Sigmoid colon (tissue), 7 donors: Measurements from ENCODE around the gene TRIP13. TPM values are rescaled to one million over a fixed set of nuclear protein-coding genes. Genes with fewer than 3 reads are reported as not detected.

Experiments
- DNase-seq: peaks from one replicate; pipeline ENCODE4 v3.0.0-alpha.2; 2019
- H3K27ac ChIP-seq, 4 donors: fragments of 200-600 bp; sonication (generic); one replicate each; pipeline ENCODE4 v1.5.1; 2016 to 2019; ENCODE audit warnings: mild to moderate bottlenecking in 1 of 4
- H3K27me3 ChIP-seq, 3 donors: fragments of 200-600 bp; sonication (generic); one replicate each; pipeline ENCODE4 v1.5.1; 2019; ENCODE audit warnings: mild to moderate bottlenecking in 1 of 3
- H3K36me3 ChIP-seq, 4 donors: fragments of 200-600 bp; sonication (generic); one replicate each; pipeline ENCODE4 v1.5.1; 2016 to 2019
- H3K4me1 ChIP-seq, 4 donors: fragments of 200-600 bp; sonication (generic); one replicate each; pipeline ENCODE4 v1.5.1; 2017 to 2019
- H3K4me3 ChIP-seq, 4 donors: fragments of 200-600 bp; sonication (generic); one replicate each; pipeline ENCODE4 v1.5.1; 2017 to 2019; ENCODE audit warnings: mild to moderate bottlenecking in 2 of 4, moderate library complexity in 1 of 4
- H3K9me3 ChIP-seq, 4 donors: fragments of 200-600 bp in 3 of 4; sonication (generic) in 3 of 4; one replicate each; pipeline versions ENCODE4 v1.5.1 to v1.6.1; 2013 to 2019
- CTCF ChIP-seq, 4 experiments: fragments of 450-650 bp in 3 of 4; fragments of 200-600 bp in 1 of 4; IDR thresholded peaks; one replicate each; pipeline ENCODE4 v1.5.1; 2016 to 2019; ENCODE audit warnings: antibody characterized with exemption in 4 of 4, mild to moderate bottlenecking in 3 of 4, moderate library complexity in 2 of 4
- EP300 ChIP-seq, 4 donors: sonication (generic); formaldehyde crosslinking; IDR thresholded peaks; one replicate each; pipeline ENCODE4 v1.6.1; 2017; ENCODE audit warnings: antibody characterized with exemption in 4 of 4
- POLR2A ChIP-seq, 2 donors: fragments of 450-650 bp; IDR thresholded peaks; one replicate each; pipeline ENCODE4 v1.6.1; 2016; ENCODE audit warnings: antibody characterized with exemption in 2 of 2, mild to moderate bottlenecking in 2 of 2, moderate library complexity in 2 of 2
- POLR2AphosphoS5 ChIP-seq, 4 donors: sonication (generic); formaldehyde crosslinking; IDR thresholded peaks; one replicate each; pipeline ENCODE4 v1.6.1; 2017; ENCODE audit warnings: antibody characterized with exemption in 4 of 4
- WGBS, 2 donors: extraction: QIAGEN DNeasy Blood & Tissue Kit; methylation state at CpG; one replicate each; pipeline ENCODE4 v1.1.7; 2013; 5-methylcytosine and 5-hydroxymethylcytosine counted together
- intact Hi-C: fragments of 100-400 bp; cut with DNase I; formaldehyde crosslinking; loops from one replicate; pipeline ENCODE4 v1.15.1; 2023
- polyA plus RNA-seq, 3 donors: library from polyadenylated mRNA; stranded (reverse); fragments of 200-250 nt; gene quantifications; one replicate each; pipeline ENCODE4 v1.2.3, GENCODE V29; 2013
- total RNA-seq, 4 donors: library from RNA; depleted of rRNA; stranded (reverse); fragments of >200 nt; gene quantifications; one replicate each; pipeline ENCODE4 v1.1.0, GENCODE V29; 2016
- donor health status: healthy with polysubstance abuse.
- donor health status: Bipolar disorder and iron deficiency.
- donor health status: healthy.

Gene TRIP13
- total and polyA plus RNA-seq, 7 donors = 0.16 to 7.7 (median 1.0) TPM; not detected in 1

GRCh38 chr5:854966-855743 is 37.5 kb upstream of the TRIP13 start:
- Histone ChIP-seq H3K4me1 (peaks cover 0 to under 1% (median 0%) of the 10 kb centered on the region in 4 donors), H3K9me3 (no peaks in the 10 kb centered on the region), H3K36me3 (no peaks in the 10 kb centered on the region), H3K27me3 (peaks cover 0 to 37% (median 24%) of the 10 kb centered on the region in 3 donors), H3K4me3 (no peak overlapping the region), H3K27ac (no peak overlapping the region)
- peak; percentile 56 for DNase-seq
- intact Hi-C loops = no loop called here
- no peak for TF ChIP-seq CTCF (IDR thresholded peaks at IDR 0.05)
- no peak for TF ChIP-seq POLR2A (IDR thresholded peaks at IDR 0.05)
- TF ChIP-seq POLR2AphosphoS5 (IDR thresholded peaks at IDR 0.05) = no peak
- no peak for TF ChIP-seq EP300 (IDR thresholded peaks at IDR 0.05)
- 88 to 91% methylated on average over 32 of the region's 32 CpGs for WGBS, 2 donors

- H3K4me3 ChIP-seq = no peak overlapping the region
- peaks cover 0 to 29% (median 17%) of the 10 kb centered on the region in 3 donors for H3K27me3 ChIP-seq
- no peaks in the 10 kb centered on the region for H3K9me3 ChIP-seq
- TF ChIP-seq EP300 (IDR thresholded peaks at IDR 0.05) = no peak
- no peak for TF ChIP-seq POLR2AphosphoS5 (IDR thresholded peaks at IDR 0.05)
- no peak for TF ChIP-seq CTCF (IDR thresholded peaks at IDR 0.05)
- no peak for TF ChIP-seq POLR2A (IDR thresholded peaks at IDR 0.05)
- WGBS, 2 donors = 71 to 78% methylated on average over 21 of the region's 21 CpGs
- no peaks in the 10 kb centered on the region for H3K36me3 ChIP-seq
- H3K27ac ChIP-seq = no peak overlapping the region
- intact Hi-C loops = no loop called here
- DNase-seq = peak; percentile 56
- no peaks in the 10 kb centered on the region for H3K4me1 ChIP-seq
Measured at GRCh38 chr5:855771-856530, 36.7 kb upstream of the TRIP13 start.

GRCh38 chr5:856531-857425 is 35.9 kb upstream of the TRIP13 start:
- intact Hi-C loops = no loop called here
- no peaks in the 10 kb centered on the region for H3K4me1 ChIP-seq
- no peak overlapping the region for H3K4me3 ChIP-seq
- TF ChIP-seq EP300 (IDR thresholded peaks at IDR 0.05) (no peak), POLR2A (IDR thresholded peaks at IDR 0.05) (no peak)
- 80 to 88% methylated on average over 16 of the region's 16 CpGs for WGBS, 2 donors
- H3K36me3 ChIP-seq = no peaks in the 10 kb centered on the region
- no peak overlapping the region for H3K27ac ChIP-seq
- peaks cover 0 to 23% (median 15%) of the 10 kb centered on the region in 3 donors for H3K27me3 ChIP-seq
- H3K9me3 ChIP-seq = no peaks in the 10 kb centered on the region
- peak; percentile 55 for DNase-seq

GRCh38 chr5:858726-859125 is 34.0 kb upstream of the TRIP13 start:
- H3K4me3 ChIP-seq = no peak overlapping the region
- intact Hi-C loops = no loop called here
- H3K4me1 ChIP-seq = no peaks in the 10 kb centered on the region
- TF ChIP-seq EP300 (IDR thresholded peaks at IDR 0.05) (no peak), POLR2A (IDR thresholded peaks at IDR 0.05) (no peak), CTCF (IDR thresholded peaks at IDR 0.05) (no peak), POLR2AphosphoS5 (IDR thresholded peaks at IDR 0.05) (no peak)
- no peak for DNase-seq
- H3K27me3 ChIP-seq = peaks cover 0 to 8% (median 2%) of the 10 kb centered on the region in 3 donors
- no peak overlapping the region for H3K27ac ChIP-seq
- H3K36me3 ChIP-seq = peaks cover 0 to 16% (median 11%) of the 10 kb centered on the region in 4 donors
- no peaks in the 10 kb centered on the region for H3K9me3 ChIP-seq
- 88 to 90% methylated on average over 11 of the region's 11 CpGs for WGBS, 2 donors
